GM18907 (cell line): ENCODE results near the gene CAMKK2.
"Not testable (repeated sequence)": the region's sequence is repeated elsewhere in the genome, so short reads cannot be mapped to it uniquely, and the experiment has no call there.

ENCODE experiments used
- ATAC-seq: cut with Tn5 transposase; IDR thresholded peaks from one replicate; pipeline ENCODE4 v1.9.1; 2021; ENCODE audit warnings: mild to moderate bottlenecking, moderate library complexity; ENCODE audit not compliant: unreplicated experiment

Gene CAMKK2

GRCh38 chr12:121280531-121280930 is 16.0 kb downstream of the CAMKK2 start:
- ATAC-seq: not testable (repeated sequence)

- ATAC-seq: no peak
These were observed 17.0 kb downstream of the CAMKK2 start for GRCh38 chr12:121279507-121279915.

DNA sequence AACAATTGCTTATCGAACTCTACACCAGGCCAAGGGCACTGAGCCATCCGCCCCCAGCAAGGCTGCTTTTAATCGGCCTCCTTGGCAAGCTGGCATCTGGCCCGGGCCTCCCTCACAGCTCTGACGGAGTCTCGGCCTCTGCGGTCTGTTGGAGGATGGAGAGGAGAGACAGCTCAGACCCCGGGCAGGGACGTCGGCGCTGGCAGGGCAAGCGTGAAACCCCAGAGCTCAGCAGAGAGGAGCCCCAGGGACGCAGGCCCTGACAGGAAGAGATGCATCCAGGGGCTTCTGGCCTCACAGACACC is 17.5 kb downstream of the CAMKK2 start:
- ATAC-seq: no peak

GRCh38 chr12:121278169-121279070 is 18.1 kb downstream of the CAMKK2 start:
- ATAC-seq: no peak

DNA sequence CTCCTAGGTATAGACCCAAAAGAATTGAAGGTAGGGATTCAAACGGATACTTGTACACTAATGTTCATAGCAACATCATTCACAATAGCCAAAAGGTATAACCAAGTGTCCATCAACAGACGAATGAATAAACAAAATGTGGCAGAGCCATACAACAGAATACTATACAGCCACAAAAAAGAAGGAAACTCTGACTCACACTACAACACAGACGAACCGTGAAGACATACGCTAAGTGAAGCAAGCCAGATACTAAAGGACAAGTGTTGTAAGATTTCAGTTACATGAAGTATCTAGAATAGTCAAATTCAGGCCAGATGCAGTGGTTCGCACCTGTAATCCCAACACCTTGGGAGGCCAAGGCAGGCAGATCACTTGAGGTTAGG is 19.1 kb downstream of the CAMKK2 start:
- no peak for ATAC-seq

DNA sequence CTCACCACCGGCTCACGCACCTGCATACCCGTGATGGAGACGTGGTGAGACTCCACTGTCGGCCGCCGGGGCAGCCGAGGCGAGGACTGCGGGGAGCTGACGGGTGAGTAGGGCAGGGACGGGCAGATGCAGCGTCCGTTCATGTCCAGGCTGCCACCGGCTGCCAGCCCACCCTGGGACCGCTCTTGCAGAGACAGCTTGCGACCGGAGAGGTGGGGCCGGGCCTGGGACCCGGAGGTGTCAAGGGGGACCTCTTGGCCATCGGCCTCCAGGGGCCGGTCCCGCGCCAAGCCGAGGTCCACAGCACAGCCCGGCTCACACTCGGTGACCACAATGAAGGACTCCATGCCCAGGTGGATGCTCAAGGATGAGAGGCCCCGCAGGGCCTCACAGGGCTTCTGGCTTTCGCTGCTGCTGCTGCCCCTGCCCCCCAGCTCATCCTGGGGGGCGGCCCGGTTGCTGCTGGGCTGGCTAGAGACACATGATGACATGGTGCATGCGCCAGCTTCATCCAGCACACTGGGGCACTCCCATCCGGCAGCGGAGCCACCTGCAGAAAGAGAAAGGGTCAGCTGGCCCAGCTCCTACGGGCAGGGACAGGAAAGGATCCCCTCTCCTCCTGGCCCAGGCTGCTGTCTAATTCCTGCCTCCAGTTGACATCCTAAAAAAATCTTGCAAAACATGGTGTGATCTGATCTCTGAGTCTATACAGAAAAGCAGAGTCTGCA is 22.3 kb downstream of the CAMKK2 start:
- ATAC-seq: no peak

DNA sequence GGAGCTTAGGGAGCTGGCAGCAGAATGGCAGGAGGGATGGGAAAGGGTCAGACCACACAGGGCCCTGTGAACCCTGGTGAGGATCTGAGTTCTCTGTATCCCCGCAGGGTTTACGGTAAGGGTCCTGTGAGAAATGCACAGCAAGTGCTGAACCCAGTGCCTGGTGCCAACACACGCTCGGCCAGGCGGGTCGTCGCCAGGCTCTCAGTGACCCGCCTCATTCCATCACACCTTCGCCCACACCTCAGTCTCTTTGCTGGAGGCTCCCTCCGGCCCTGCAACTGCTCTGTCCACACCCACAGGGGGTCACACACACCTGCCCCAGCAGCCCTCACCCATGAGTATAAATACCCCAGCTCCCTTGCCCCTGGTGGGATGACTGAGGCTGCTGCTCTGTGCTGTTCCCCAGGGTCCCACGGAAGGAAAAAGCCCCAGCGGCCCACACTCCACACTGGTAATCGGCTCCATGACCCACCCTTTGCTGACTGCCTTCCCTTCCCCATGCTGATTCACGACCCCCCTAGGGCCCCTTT is 23.1 kb downstream of the CAMKK2 start:
- ATAC-seq: no peak

GRCh38 chr12:121267822-121268221 is 28.7 kb downstream of the CAMKK2 start:
- ATAC-seq: no peak

- ATAC-seq: no peak
These were observed 31.5 kb downstream of the CAMKK2 start for GRCh38 chr12:121264951-121265515.

DNA sequence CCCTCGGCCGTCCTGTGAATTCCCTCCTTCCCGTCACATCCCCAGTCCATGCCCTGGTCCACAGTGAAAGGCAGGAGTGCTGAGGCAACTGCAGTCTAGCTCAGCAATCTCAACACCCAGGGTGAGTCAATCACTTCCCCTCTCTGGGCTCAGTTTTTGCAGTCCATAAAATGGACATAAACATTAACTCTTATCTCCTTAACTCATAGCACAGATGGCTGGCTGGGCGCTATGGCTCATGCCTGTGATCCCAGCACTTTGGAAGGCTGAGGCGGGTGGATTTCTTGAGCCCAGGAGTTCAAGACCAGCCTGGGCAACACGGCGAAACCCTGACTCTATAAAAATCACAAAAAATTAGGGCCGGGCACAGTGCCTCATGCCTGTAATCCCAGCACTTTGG is 32.4 kb downstream of the CAMKK2 start:
- ATAC-seq: no peak

DNA sequence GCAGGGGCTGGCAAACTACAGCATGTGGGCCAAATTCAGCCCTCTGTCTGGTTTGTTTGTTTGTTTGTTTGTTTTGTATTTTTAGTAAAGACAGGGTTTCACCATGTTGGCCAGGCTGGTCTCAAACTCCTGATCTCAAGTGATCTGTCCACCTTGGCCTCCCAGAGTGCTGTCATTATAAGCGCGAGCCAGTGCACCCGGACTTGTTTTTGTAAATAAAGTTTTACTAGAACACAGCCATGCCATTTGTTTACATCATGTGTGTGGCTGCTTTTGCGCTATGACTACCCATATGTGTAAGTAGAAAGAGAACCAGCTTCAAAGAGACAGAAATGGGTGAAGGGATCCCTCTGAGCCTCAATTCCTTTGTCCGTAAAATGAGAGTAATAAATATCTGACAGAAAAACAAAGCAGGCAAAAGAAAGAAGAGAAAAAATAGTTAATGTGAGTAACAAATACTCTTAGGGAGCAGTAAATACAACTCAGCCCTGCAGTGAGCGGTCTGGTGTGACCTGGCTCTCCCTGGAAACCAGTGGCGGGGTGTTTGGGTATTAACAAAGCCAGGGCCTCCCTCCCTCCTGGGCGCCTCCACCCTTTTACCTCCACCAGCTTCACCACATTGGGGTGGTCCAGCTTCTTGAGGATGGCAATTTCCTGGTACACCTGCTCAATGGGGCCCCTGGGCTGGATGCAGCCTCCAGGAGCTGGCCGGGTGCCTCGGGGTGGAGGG is 33.1 kb downstream of the CAMKK2 start:
- no peak for ATAC-seq

DNA sequence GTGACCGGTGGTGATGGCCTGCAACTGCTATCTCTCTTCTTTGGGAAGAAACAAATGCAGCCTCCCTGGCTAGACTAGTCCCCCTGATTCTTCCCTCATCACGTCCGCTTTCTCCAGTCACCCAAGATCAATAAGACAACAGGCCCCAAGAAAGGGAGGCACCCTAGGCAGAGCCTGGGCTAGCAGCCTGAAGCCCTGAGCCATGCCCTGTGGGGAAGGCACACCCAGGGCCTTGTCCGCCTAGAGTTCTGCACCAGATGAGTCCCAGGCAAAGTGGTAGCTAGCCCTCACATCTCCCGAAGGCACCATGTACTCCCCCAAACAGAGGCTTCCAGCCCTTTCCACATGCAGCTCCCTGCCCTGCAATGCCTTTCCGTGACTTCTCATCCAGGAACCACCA is 35.1 kb downstream of the CAMKK2 start:
- ATAC-seq: no peak

DNA sequence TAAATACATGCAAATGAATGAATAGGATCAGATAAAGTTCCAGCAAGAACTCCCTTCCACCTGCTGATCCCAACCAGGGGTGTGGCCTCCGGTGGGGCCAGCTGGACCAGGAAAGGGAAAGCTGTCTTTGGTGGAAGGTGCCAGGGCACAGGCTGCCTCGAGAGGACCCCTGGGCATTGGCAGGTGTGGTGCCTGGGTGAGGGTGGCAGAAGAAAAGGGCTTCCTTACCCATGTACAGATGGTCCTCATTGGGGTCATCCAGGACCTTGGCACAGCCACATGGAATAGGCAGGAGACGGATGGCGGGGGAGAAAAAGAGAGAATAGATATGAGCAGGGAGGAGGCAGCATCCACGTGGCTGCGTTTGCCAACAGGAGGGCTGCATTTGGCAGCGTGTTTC is 36.4 kb downstream of the CAMKK2 start:
- no peak for ATAC-seq

- no peak for ATAC-seq
These were observed 37.4 kb downstream of the CAMKK2 start for GRCh38 chr12:121259074-121259473.

DNA sequence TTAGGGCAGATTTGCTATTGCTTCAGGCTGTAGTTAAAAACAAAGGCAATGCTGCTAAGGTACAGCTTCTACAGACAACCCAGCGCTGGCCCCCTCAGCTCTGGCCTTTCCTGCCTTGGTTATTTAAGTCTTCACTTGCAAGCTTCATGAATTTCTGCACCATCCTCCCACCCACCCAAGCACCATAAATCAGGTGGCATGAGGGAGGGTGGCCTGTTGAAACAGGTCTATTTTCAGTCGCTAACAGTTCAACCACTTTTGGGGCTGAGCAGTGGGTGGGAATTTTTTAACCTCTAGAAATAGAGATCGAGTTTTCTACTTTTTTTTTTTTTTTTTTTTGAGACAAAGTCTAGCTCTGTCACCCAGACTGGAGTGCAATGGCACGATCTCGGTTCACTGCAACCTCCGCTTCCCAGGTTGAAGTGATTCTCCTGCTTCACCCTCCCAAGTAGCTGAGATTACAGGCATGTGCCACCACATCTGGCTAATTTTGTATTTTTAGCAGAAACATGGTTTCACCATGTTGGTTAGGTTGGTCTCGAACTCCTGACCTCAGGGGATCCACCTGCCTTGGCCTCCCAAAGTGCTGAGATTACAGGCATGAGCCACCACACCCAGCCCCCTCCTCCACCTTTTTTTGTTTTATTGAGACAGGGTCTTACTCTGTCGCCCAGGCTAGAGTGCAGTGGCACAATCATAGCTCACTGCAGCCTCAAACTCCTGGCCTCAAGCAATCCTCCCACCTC is 38.6 kb downstream of the CAMKK2 start:
- ATAC-seq: not testable (repeated sequence)

GRCh38 chr12:121255433-121255832 is 41.1 kb downstream of the CAMKK2 start:
- no peak for ATAC-seq

- no peak for ATAC-seq
These were observed 42.7 kb downstream of the CAMKK2 start for GRCh38 chr12:121253638-121254335.

DNA sequence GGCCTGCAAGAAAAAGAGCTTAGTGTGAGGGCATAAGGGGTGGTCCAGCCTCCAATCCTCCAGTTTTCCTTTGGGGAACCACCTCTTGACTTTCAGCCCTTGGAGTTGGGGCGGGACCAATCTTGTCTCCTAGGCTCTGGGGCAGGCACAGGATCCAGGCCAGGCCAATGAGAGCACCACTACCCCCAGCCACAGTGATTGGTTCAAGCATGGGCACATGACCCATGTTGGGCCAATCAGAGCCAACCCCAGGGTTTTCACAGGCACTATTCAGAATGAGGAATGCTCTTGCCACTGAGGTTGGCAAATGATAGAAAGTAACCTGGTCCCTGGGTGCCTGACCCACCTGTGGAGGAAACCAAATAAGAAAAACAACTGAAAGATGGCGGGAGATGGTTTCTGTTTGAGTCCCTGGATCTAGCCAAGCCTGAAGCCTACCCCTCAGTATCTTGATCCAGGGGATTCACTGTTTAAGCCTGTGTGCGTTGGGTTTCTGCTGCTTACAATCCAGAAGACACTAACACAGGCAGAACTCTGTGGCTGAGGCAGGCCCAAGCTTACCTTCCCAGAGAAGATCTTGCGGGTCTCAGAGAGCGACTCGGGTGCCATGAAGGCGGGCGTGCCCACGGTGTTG is 43.7 kb downstream of the CAMKK2 start:
- no peak for ATAC-seq

GRCh38 chr12:121251838-121252237 is 44.7 kb downstream of the CAMKK2 start:
- ATAC-seq: no peak
